Measurements from ENCODE around the gene ACBD6.

DNA sequence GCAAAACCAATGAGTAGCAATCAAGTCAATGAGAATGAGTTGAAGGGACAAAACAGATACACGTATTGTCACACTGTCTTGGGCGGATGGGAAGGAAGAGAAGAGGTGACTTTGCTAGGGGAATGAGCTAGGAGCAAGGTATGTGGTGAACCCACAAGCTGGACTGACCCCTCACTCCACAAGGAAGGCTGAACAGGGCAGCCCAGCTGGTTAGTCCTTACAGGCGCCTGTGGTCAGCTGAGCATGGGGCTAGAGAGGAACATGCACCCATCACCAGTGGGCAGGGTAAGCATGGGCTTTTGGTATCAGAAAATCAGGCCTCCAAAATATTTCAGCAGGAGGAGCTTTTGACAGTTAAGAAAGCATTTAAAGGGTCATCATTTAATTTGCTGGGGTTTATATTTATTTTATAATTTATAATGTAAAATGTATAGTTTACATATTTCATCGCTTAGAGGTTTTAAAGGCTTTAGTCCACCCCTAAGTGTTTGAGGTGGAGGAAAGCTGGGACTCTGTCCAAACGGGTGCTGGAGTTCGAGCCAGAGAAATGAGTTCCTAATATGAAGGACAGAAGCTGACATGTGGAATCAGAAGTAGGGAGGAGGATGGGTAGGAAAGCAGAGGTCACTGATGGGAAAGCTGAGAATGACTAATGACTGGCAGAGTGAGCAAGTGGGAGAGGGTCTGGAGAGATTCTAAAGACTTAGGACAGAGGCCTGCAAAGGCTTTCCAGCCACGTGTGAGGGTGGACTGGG lies 22.0 kb upstream of the ACBD6 start:
- no peak for TF ChIP-seq POLR2AphosphoS5 (IDR thresholded peaks at IDR 0.05)
- TF ChIP-seq, protein P1, sequence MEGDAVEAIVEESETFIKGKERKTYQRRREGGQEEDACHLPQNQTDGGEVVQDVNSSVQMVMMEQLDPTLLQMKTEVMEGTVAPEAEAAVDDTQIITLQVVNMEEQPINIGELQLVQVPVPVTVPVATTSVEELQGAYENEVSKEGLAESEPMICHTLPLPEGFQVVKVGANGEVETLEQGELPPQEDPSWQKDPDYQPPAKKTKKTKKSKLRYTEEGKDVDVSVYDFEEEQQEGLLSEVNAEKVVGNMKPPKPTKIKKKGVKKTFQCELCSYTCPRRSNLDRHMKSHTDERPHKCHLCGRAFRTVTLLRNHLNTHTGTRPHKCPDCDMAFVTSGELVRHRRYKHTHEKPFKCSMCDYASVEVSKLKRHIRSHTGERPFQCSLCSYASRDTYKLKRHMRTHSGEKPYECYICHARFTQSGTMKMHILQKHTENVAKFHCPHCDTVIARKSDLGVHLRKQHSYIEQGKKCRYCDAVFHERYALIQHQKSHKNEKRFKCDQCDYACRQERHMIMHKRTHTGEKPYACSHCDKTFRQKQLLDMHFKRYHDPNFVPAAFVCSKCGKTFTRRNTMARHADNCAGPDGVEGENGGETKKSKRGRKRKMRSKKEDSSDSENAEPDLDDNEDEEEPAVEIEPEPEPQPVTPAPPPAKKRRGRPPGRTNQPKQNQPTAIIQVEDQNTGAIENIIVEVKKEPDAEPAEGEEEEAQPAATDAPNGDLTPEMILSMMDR (IDR thresholded peaks at IDR 0.05) = no peak

All from stomach (tissue), 4 donors.